Ishikawa (cell line): ENCODE data around the gene MYPN.

Experiments
- CEBPB ChIP-seq: IDR thresholded peaks from 2 replicates; pipeline ENCODE4 v1.6.1; 2012
- CREB1 ChIP-seq: IDR thresholded peaks from 2 replicates; pipeline ENCODE4 v1.6.1; 2012; ENCODE audit warnings: low read depth
- EP300 ChIP-seq: IDR thresholded peaks from 2 replicates; pipeline ENCODE4 v1.6.1; 2012; ENCODE audit warnings: borderline replicate concordance
- FOXM1 ChIP-seq: IDR thresholded peaks from 2 replicates; pipeline ENCODE4 v1.6.1; 2012; ENCODE audit warnings: low read depth, borderline replicate concordance
- NFIC ChIP-seq: IDR thresholded peaks from 2 replicates; pipeline ENCODE4 v1.6.1; 2012
- RAD21 ChIP-seq: IDR thresholded peaks from 2 replicates; pipeline ENCODE4 v1.6.1; 2012; ENCODE audit warnings: low read depth
- TAF1 ChIP-seq: IDR thresholded peaks from 2 replicates; pipeline ENCODE4 v1.6.1; 2012; ENCODE audit warnings: low read depth, mild to moderate bottlenecking
- YY1 ChIP-seq: IDR thresholded peaks from 2 replicates; pipeline ENCODE4 v1.6.1; 2012; ENCODE audit warnings: low read depth
- TF ChIP-seq, protein P1 (sequence below): IDR thresholded peaks from 2 replicates; pipeline ENCODE4 v1.6.1; 2012
- TF ChIP-seq, protein P2 (sequence below): IDR thresholded peaks from 2 replicates; pipeline ENCODE4 v1.6.1; 2012
- TF ChIP-seq, protein P3 (sequence below): IDR thresholded peaks from 2 replicates; pipeline ENCODE4 v1.6.1; 2012; ENCODE audit warnings: low read depth, mild to moderate bottlenecking

DNA sequence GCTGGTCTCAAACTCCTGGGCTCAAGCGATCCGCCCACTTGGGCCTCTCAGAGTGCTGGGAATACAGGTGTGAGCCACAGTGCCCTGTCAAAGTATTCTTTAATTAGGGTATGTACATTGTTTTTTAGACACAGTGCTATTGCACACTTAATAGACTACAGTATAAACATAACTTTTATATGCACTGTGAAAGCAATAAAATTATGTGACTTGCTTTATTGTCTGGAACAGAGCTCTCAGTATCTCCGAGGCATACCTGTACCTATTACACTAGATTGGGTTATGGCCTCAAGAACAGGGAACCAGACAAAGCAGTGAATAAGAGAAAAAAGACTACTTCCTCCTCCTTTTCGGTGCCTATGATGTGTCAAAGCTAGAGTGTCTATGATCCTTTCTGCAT is 109.5 kb downstream of the MYPN start:
- TF ChIP-seq RAD21: no peak
- TF ChIP-seq, protein P1, sequence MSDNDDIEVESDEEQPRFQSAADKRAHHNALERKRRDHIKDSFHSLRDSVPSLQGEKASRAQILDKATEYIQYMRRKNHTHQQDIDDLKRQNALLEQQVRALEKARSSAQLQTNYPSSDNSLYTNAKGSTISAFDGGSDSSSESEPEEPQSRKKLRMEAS: no peak
- TF ChIP-seq EP300: no peak
- TF ChIP-seq NFIC: no peak
- no peak for TF ChIP-seq FOXM1
- TF ChIP-seq, protein P2, sequence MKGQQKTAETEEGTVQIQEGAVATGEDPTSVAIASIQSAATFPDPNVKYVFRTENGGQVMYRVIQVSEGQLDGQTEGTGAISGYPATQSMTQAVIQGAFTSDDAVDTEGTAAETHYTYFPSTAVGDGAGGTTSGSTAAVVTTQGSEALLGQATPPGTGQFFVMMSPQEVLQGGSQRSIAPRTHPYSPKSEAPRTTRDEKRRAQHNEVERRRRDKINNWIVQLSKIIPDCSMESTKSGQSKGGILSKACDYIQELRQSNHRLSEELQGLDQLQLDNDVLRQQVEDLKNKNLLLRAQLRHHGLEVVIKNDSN: no peak
- TF ChIP-seq, protein P3, sequence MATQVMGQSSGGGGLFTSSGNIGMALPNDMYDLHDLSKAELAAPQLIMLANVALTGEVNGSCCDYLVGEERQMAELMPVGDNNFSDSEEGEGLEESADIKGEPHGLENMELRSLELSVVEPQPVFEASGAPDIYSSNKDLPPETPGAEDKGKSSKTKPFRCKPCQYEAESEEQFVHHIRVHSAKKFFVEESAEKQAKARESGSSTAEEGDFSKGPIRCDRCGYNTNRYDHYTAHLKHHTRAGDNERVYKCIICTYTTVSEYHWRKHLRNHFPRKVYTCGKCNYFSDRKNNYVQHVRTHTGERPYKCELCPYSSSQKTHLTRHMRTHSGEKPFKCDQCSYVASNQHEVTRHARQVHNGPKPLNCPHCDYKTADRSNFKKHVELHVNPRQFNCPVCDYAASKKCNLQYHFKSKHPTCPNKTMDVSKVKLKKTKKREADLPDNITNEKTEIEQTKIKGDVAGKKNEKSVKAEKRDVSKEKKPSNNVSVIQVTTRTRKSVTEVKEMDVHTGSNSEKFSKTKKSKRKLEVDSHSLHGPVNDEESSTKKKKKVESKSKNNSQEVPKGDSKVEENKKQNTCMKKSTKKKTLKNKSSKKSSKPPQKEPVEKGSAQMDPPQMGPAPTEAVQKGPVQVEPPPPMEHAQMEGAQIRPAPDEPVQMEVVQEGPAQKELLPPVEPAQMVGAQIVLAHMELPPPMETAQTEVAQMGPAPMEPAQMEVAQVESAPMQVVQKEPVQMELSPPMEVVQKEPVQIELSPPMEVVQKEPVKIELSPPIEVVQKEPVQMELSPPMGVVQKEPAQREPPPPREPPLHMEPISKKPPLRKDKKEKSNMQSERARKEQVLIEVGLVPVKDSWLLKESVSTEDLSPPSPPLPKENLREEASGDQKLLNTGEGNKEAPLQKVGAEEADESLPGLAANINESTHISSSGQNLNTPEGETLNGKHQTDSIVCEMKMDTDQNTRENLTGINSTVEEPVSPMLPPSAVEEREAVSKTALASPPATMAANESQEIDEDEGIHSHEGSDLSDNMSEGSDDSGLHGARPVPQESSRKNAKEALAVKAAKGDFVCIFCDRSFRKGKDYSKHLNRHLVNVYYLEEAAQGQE: no peak
- no peak for TF ChIP-seq TAF1
- no peak for TF ChIP-seq CREB1
- TF ChIP-seq YY1: no peak
- TF ChIP-seq CEBPB: no peak
